Ascending aorta (tissue), 2 donors: ENCODE results near the gene NSFL1C. TPM values are rescaled to one million over a fixed set of nuclear protein-coding genes. Genes with fewer than 3 reads are reported as not detected.
A peak's percentile ranks its signal among the peaks of the same experiment; 100 is the strongest.

Source experiments
- DNase-seq, 2 donors: peaks; one replicate each; pipeline ENCODE4 v3.0.0-alpha.2; 2019; ENCODE audit warnings: low spot score in 2 of 2
- H3K27ac ChIP-seq, 2 donors: fragments of 200-600 bp; sonication (generic); one replicate each; pipeline ENCODE4 v1.5.1; 2016 to 2017; ENCODE audit warnings: mild to moderate bottlenecking in 1 of 2
- H3K27me3 ChIP-seq: fragments of 200-600 bp; sonication (generic); one replicate; pipeline ENCODE4 v1.5.1; 2017
- H3K36me3 ChIP-seq, 2 donors: fragments of 200-600 bp; sonication (generic); one replicate each; pipeline ENCODE4 v1.5.1; 2016
- H3K4me1 ChIP-seq, 2 donors: fragments of 200-600 bp; sonication (generic); one replicate each; pipeline ENCODE4 v1.5.1; 2016 to 2017; ENCODE audit warnings: mild to moderate bottlenecking in 1 of 2
- H3K4me3 ChIP-seq, 2 donors: fragments of 200-600 bp; sonication (generic); one replicate each; pipeline ENCODE4 v1.5.1; 2016 to 2017; ENCODE audit warnings: mild to moderate bottlenecking in 1 of 2
- H3K9me3 ChIP-seq, 2 donors: fragments of 200-600 bp; sonication (generic); one replicate each; pipeline ENCODE4 v1.5.1; 2016
- intact Hi-C: fragments of 100-400 bp; cut with DNase I; formaldehyde crosslinking; loops from one replicate; pipeline ENCODE4 v1.15.1; 2023
- total RNA-seq: library from RNA; depleted of rRNA; stranded (reverse); fragments of >200 nt; gene quantifications from one replicate; pipeline ENCODE4 v1.1.0, GENCODE V29; 2016
- TF ChIP-seq, protein P1 (sequence below), 3 experiments: fragments of 200-600 bp in 2 of 3; fragments of 450-650 bp in 1 of 3; sonication (generic) in 2 of 3; IDR thresholded peaks; one replicate each; pipeline ENCODE4 v1.5.1; 2016 to 2019; ENCODE audit warnings: antibody characterized with exemption in 3 of 3, mild to moderate bottlenecking in 1 of 3, moderate library complexity in 1 of 3

The NSFL1C gene
- total RNA-seq, 1 donor from 2014 or later = 58.5 TPM

DNA sequence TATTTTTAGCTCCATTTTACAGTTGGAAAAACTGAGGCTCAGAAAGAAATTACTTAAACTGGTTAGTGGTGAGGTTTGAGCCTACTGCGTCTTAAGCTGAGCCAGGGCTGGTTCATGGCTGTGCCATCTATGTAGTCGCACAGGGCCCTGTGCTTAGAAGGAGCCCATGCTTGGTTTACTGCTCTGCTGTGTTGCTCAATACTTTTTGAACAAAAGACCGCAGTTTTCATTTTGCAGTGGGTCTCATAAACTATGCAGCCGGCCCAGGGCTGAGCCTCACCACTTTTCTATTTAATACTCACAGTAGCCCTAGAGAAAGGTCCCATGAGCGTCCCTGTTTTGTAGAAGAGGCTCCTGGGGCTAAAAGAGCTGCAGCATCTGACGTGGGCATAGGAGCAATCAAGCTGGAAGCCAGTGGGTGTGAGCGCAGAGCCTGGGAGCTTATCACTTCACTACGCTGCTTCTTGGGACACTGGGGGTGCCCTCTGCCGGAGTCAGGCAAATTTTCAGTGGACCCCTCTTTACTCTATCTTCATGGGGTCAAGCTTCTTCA is 24.1 kb upstream of the NSFL1C start:
- Histone ChIP-seq H3K4me3 (peak overlapping the region in 1 of 2 donors; percentile 38), H3K27me3 (no peaks in the 10 kb centered on the region), H3K27ac (peak overlapping the region; percentile 29 to 59), H3K36me3 (no peaks in the 10 kb centered on the region), H3K9me3 (no peaks in the 10 kb centered on the region), H3K4me1 (no peaks in the 10 kb centered on the region)
- intact Hi-C loops = no loop called here
- DNase-seq = no peak
- TF ChIP-seq, protein P1, sequence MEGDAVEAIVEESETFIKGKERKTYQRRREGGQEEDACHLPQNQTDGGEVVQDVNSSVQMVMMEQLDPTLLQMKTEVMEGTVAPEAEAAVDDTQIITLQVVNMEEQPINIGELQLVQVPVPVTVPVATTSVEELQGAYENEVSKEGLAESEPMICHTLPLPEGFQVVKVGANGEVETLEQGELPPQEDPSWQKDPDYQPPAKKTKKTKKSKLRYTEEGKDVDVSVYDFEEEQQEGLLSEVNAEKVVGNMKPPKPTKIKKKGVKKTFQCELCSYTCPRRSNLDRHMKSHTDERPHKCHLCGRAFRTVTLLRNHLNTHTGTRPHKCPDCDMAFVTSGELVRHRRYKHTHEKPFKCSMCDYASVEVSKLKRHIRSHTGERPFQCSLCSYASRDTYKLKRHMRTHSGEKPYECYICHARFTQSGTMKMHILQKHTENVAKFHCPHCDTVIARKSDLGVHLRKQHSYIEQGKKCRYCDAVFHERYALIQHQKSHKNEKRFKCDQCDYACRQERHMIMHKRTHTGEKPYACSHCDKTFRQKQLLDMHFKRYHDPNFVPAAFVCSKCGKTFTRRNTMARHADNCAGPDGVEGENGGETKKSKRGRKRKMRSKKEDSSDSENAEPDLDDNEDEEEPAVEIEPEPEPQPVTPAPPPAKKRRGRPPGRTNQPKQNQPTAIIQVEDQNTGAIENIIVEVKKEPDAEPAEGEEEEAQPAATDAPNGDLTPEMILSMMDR (IDR thresholded peaks at IDR 0.05) = no peak

- TF ChIP-seq, protein P1 (IDR thresholded peaks at IDR 0.05) = no peak
- no peaks in the 10 kb centered on the region for H3K4me1 ChIP-seq
- DNase-seq = peak in 1 of 2 donors; percentile 71
- peak overlapping the region; percentile 50 to 59 for H3K27ac ChIP-seq
- intact Hi-C loops = no loop called here
- no peaks in the 10 kb centered on the region for H3K27me3 ChIP-seq
- H3K4me3 ChIP-seq = peak overlapping the region in 1 of 2 donors; percentile 38
- H3K9me3 ChIP-seq = no peaks in the 10 kb centered on the region
- H3K36me3 ChIP-seq = no peaks in the 10 kb centered on the region
Measured at GRCh38 chr20:1489764-1490436, 23.3 kb upstream of the NSFL1C start.

GRCh38 chr20:1489325-1489724 is 22.7 kb upstream of the NSFL1C start:
- DNase-seq = no peak
- H3K4me1 ChIP-seq = no peaks in the 10 kb centered on the region
- H3K27ac ChIP-seq = peak overlapping the region in 1 of 2 donors; percentile 50
- H3K9me3 ChIP-seq = no peaks in the 10 kb centered on the region
- H3K36me3 ChIP-seq = no peaks in the 10 kb centered on the region
- intact Hi-C loops = no loop called here
- peak overlapping the region in 1 of 2 donors; percentile 6 for H3K4me3 ChIP-seq
- H3K27me3 ChIP-seq = no peaks in the 10 kb centered on the region
- TF ChIP-seq, protein P1 (IDR thresholded peaks at IDR 0.05) = no peak

- no peaks in the 10 kb centered on the region for H3K4me1 ChIP-seq
- H3K27ac ChIP-seq = no peak overlapping the region
- H3K4me3 ChIP-seq = no peak overlapping the region
- intact Hi-C loops = no loop called here
- H3K27me3 ChIP-seq = no peaks in the 10 kb centered on the region
- no peak for DNase-seq
- no peaks in the 10 kb centered on the region for H3K9me3 ChIP-seq
- no peaks in the 10 kb centered on the region for H3K36me3 ChIP-seq
- TF ChIP-seq, protein P1 (IDR thresholded peaks at IDR 0.05) = no peak
Measured at GRCh38 chr20:1486566-1486965, 19.9 kb upstream of the NSFL1C start.

GRCh38 chr20:1484438-1485116 is 17.9 kb upstream of the NSFL1C start:
- no peak for DNase-seq
- Histone ChIP-seq H3K27me3 (no peaks in the 10 kb centered on the region), H3K4me3 (no peak overlapping the region), H3K27ac (no peak overlapping the region), H3K4me1 (no peaks in the 10 kb centered on the region), H3K9me3 (no peaks in the 10 kb centered on the region), H3K36me3 (no peaks in the 10 kb centered on the region)
- TF ChIP-seq, protein P1 (IDR thresholded peaks at IDR 0.05) = no peak
- intact Hi-C loops = no loop called here
